Gastroesophageal sphincter (tissue), 4 donors: Measurements from ENCODE around the gene MTR. TPM values are rescaled to one million over a fixed set of nuclear protein-coding genes. Genes with fewer than 3 reads are reported as not detected.
A peak's percentile ranks its signal among the peaks of the same experiment; 100 is the strongest.

ENCODE experiments used
- ATAC-seq: fragments of 150-250 bp; one replicate; pipeline ENCODE4 v1.9.1; 2016; ENCODE audit warnings: mild to moderate bottlenecking, moderate library complexity
- H3K27ac ChIP-seq, 4 donors: fragments of 200-600 bp; sonication (generic) in 3 of 4; 1 replicate in 3 of 4; 2 replicates in 1 of 4; pipeline ENCODE4 v1.5.1; 2016 to 2019
- H3K27me3 ChIP-seq: fragments of 200-600 bp; sonication (generic); one replicate; pipeline ENCODE4 v1.5.1; 2019
- H3K36me3 ChIP-seq, 2 donors: fragments of 200-600 bp; sonication (generic); one replicate each; pipeline ENCODE4 v1.5.1; 2019; ENCODE audit warnings: control low read depth in 1 of 2
- H3K4me1 ChIP-seq, 3 donors: fragments of 200-600 bp; sonication (generic); 1 replicate in 2 of 3; 2 replicates in 1 of 3; pipeline ENCODE4 v1.5.1; 2016 to 2019; ENCODE audit warnings: control low read depth in 2 of 3
- H3K4me3 ChIP-seq, 2 donors: fragments of 200-600 bp; sonication (generic); one replicate each; pipeline ENCODE4 v1.5.1; 2019; ENCODE audit warnings: mild to moderate bottlenecking in 1 of 2, moderate library complexity in 1 of 2
- H3K9me3 ChIP-seq, 3 donors: fragments of 200-600 bp; sonication (generic); one replicate each; pipeline ENCODE4 v1.5.1; 2017 to 2019; ENCODE audit warnings: control low read depth in 2 of 3
- CTCF ChIP-seq, 4 experiments: fragments of 200-600 bp in 2 of 4; fragments of 450-650 bp in 2 of 4; sonication (generic) in 1 of 4; IDR thresholded peaks; one replicate each; pipeline ENCODE4 v1.5.1; 2017 to 2019; ENCODE audit warnings: antibody characterized with exemption in 4 of 4, mild to moderate bottlenecking in 2 of 4, moderate library complexity in 2 of 4
- EP300 ChIP-seq: sonication (generic); formaldehyde crosslinking; IDR thresholded peaks from one replicate; pipeline ENCODE4 v1.6.1; 2017; ENCODE audit warnings: antibody characterized with exemption, mild to moderate bottlenecking
- POLR2A ChIP-seq, 2 donors: fragments of 450-650 bp; IDR thresholded peaks; one replicate each; pipeline ENCODE4 v1.6.1; 2017; ENCODE audit warnings: antibody characterized with exemption in 2 of 2, mild to moderate bottlenecking in 2 of 2, moderate library complexity in 1 of 2
- POLR2AphosphoS5 ChIP-seq: sonication (generic); formaldehyde crosslinking; IDR thresholded peaks from one replicate; pipeline ENCODE4 v1.6.1; 2017; ENCODE audit warnings: antibody characterized with exemption
- WGBS, 2 donors: methylation state at CpG; one replicate each; pipeline ENCODE4 v1.1.5; 2018; ENCODE audit warnings: low coverage in 1 of 2; 5-methylcytosine and 5-hydroxymethylcytosine counted together
- total RNA-seq, 4 donors: library from RNA; depleted of rRNA; stranded (reverse); fragments of >200 nt; gene quantifications; one replicate each; pipeline ENCODE4 v1.1.0, GENCODE V29; 2016

Gene MTR
- total RNA-seq, 4 donors from 2014 or later, result 34.6 to 50.3 (median 38.9) TPM

GRCh38 chr1:236830560-236830959 lies 35.5 kb downstream of the MTR start:
- WGBS, 2 donors, result 45 to 71% methylated on average over 6 of the region's 6 CpGs
- ATAC-seq, result no peak
- Histone ChIP-seq H3K4me3 (no peak overlapping the region), H3K27me3 (no peaks in the 10 kb centered on the region), H3K27ac (peak overlapping the region in 1 of 4 donors; percentile 18), H3K36me3 (peaks cover 14 to 100% of the 10 kb centered on the region in 2 donors), H3K9me3 (no peaks in the 10 kb centered on the region), H3K4me1 (no peaks in the 10 kb centered on the region)
- no peak for TF ChIP-seq EP300
- TF ChIP-seq CTCF (IDR thresholded peaks at IDR 0.05), result no peak
- no peak for TF ChIP-seq POLR2A (IDR thresholded peaks at IDR 0.05)
- TF ChIP-seq POLR2AphosphoS5, result no peak

- Histone ChIP-seq H3K36me3 (peaks cover 10 to 100% of the 10 kb centered on the region in 2 donors), H3K4me3 (no peak overlapping the region), H3K9me3 (no peaks in the 10 kb centered on the region), H3K27ac (no peak overlapping the region), H3K4me1 (no peaks in the 10 kb centered on the region), H3K27me3 (no peaks in the 10 kb centered on the region)
- no peak for ATAC-seq
- TF ChIP-seq EP300 (no peak), POLR2AphosphoS5 (no peak), POLR2A (IDR thresholded peaks at IDR 0.05) (no peak), CTCF (IDR thresholded peaks at IDR 0.05) (no peak)
- 85 to 100% methylated on average over 2 of the region's 2 CpGs for WGBS, 2 donors
Measured at GRCh38 chr1:236833575-236833974, 38.5 kb downstream of the MTR start.

GRCh38 chr1:236834876-236835275 lies 39.8 kb downstream of the MTR start:
- 75 to 86% methylated on average over 3 to 4 of the region's 4 CpGs for WGBS, 2 donors
- Histone ChIP-seq H3K4me1 (no peaks in the 10 kb centered on the region), H3K27ac (no peak overlapping the region), H3K27me3 (no peaks in the 10 kb centered on the region), H3K9me3 (no peaks in the 10 kb centered on the region), H3K4me3 (no peak overlapping the region), H3K36me3 (peaks cover 5 to 100% of the 10 kb centered on the region in 2 donors)
- no peak for TF ChIP-seq POLR2AphosphoS5
- no peak for TF ChIP-seq EP300
- no peak for TF ChIP-seq POLR2A (IDR thresholded peaks at IDR 0.05)
- no peak for TF ChIP-seq CTCF (IDR thresholded peaks at IDR 0.05)
- no peak for ATAC-seq

- Histone ChIP-seq H3K4me3 (no peak overlapping the region), H3K9me3 (no peaks in the 10 kb centered on the region), H3K36me3 (peaks cover 5 to 100% of the 10 kb centered on the region in 2 donors), H3K4me1 (no peaks in the 10 kb centered on the region), H3K27ac (no peak overlapping the region), H3K27me3 (no peaks in the 10 kb centered on the region)
- 37 to 64% methylated on average over 4 of the region's 4 CpGs for WGBS, 2 donors
- TF ChIP-seq POLR2AphosphoS5 (no peak), EP300 (no peak), POLR2A (IDR thresholded peaks at IDR 0.05) (no peak), CTCF (IDR thresholded peaks at IDR 0.05) (no peak)
- ATAC-seq, result no peak
Measured at GRCh38 chr1:236835491-236835890, 40.4 kb downstream of the MTR start.

GRCh38 chr1:236836157-236836556 lies 41.1 kb downstream of the MTR start:
- 84 to 86% methylated on average over 3 to 4 of the region's 5 CpGs for WGBS, 2 donors
- H3K4me1 ChIP-seq, result no peaks in the 10 kb centered on the region
- no peaks in the 10 kb centered on the region for H3K9me3 ChIP-seq
- H3K4me3 ChIP-seq, result no peak overlapping the region
- no peak for TF ChIP-seq POLR2A (IDR thresholded peaks at IDR 0.05)
- TF ChIP-seq CTCF (IDR thresholded peaks at IDR 0.05), result no peak
- TF ChIP-seq EP300, result no peak
- TF ChIP-seq POLR2AphosphoS5, result no peak
- H3K27me3 ChIP-seq, result no peaks in the 10 kb centered on the region
- no peak overlapping the region for H3K27ac ChIP-seq
- ATAC-seq, result no peak
- peaks cover 5 to 100% of the 10 kb centered on the region in 2 donors for H3K36me3 ChIP-seq
